ENCODE data around the gene DPYSL3.

DNA sequence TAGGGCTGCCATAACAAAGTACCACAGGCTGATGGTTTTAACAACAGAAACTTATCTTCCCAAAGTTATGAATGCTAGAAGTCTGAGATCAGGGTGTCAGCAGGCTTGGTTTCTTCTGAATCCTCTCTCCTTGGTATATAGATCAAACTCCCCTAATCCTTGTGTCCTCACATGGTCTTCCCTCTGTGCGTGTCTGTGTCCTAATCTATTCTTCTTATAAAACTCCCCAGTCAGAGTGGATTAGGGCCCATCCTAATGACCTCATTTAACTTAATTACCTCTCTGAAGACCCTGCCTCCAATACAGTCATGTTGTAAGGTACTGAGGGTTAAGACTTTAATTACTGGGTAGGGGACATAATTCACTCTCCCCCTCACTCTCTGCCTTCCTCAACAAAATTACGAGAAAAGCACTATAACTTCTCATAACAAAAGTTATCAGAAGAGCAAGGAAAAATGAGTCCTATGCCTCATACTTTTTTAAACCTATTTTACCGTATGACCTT lies 68.6 kb downstream of the DPYSL3 start:
- TF ChIP-seq, protein P1, sequence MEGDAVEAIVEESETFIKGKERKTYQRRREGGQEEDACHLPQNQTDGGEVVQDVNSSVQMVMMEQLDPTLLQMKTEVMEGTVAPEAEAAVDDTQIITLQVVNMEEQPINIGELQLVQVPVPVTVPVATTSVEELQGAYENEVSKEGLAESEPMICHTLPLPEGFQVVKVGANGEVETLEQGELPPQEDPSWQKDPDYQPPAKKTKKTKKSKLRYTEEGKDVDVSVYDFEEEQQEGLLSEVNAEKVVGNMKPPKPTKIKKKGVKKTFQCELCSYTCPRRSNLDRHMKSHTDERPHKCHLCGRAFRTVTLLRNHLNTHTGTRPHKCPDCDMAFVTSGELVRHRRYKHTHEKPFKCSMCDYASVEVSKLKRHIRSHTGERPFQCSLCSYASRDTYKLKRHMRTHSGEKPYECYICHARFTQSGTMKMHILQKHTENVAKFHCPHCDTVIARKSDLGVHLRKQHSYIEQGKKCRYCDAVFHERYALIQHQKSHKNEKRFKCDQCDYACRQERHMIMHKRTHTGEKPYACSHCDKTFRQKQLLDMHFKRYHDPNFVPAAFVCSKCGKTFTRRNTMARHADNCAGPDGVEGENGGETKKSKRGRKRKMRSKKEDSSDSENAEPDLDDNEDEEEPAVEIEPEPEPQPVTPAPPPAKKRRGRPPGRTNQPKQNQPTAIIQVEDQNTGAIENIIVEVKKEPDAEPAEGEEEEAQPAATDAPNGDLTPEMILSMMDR (IDR thresholded peaks at IDR 0.05; ENCODE audit: extremely low read depth in 1 of 2, insufficient read depth in 1 of 2, low read depth in 1 of 2, low read length in 2 of 2) = no peak
- TF ChIP-seq POLR2AphosphoS5 (IDR thresholded peaks at IDR 0.05; ENCODE audit: insufficient read depth, low read depth, low read length) (no peak), EZH2 (IDR thresholded peaks at IDR 0.05; ENCODE audit: borderline replicate concordance, low read depth, low read length, severe bottlenecking) (no peak)
